ENCODE data around the gene TPRA1. TPM values are rescaled to one million over a fixed set of nuclear protein-coding genes. Genes with fewer than 3 reads are reported as not detected.

The TPRA1 gene
- total and polyA plus RNA-seq, 4 experiments from 2014 or later = 28.3 to 40.1 (median 31.4) TPM

Small RNA genes lying within 50 kb of the gene (microRNA-seq; reads per million reads assigned to microRNA genes)
- gene MIR6825 (ENCODE audit: borderline microRNAs expressed, borderline number of aligned reads, borderline replicate concordance) (not detected), gene MIR7976 (ENCODE audit: borderline microRNAs expressed, borderline number of aligned reads, borderline replicate concordance) (not detected)

Other genes starting within 250 kb of the TPRA1 start
- 10 to 100 TPM in 1 of 2 experiments, 1 to 10 TPM in 1; 7.7 to 12.8 TPM for gene MCM2, start 7.7 kb upstream of the TPRA1 start, total RNA-seq
- 1 to 10 TPM; 6.9 to 7.7 TPM for gene MCM2, start 7.7 kb upstream of the TPRA1 start, polyA plus RNA-seq
- 1 to 10 TPM; 3.3 to 4.2 TPM for gene PODXL2, start 38.5 kb upstream of the TPRA1 start, total RNA-seq
- gene PODXL2, start 38.5 kb upstream of the TPRA1 start, polyA plus RNA-seq = 1 to 10 TPM; 6.9 to 8.0 TPM
- gene ABTB1, start 82.2 kb upstream of the TPRA1 start, total RNA-seq = 100 to 1,000 TPM; 167 to 169 TPM
- gene ABTB1, start 82.2 kb upstream of the TPRA1 start, polyA plus RNA-seq = 10 to 100 TPM; 66.9 to 72.9 TPM
- gene MGLL, start 231.8 kb upstream of the TPRA1 start, total RNA-seq = 1 to 10 TPM; 2.4 to 4.8 TPM
- gene MGLL, start 231.8 kb upstream of the TPRA1 start, polyA plus RNA-seq = 1 to 10 TPM in 1 of 2 donors, under 1 TPM in 1; 0.77 to 2.2 TPM